Esophagus squamous epithelium (tissue), 4 donors: ENCODE results near the gene TANGO2.

Experiments
- POLR2A ChIP-seq, 4 donors: fragments of 450-650 bp; IDR thresholded peaks; one replicate each; pipeline ENCODE4 v1.6.1; 2017; ENCODE audit warnings: antibody characterized with exemption in 4 of 4, mild to moderate bottlenecking in 4 of 4, moderate library complexity in 3 of 4
- TF ChIP-seq, protein P1 (sequence below), 6 experiments: fragments of 450-650 bp in 4 of 6; fragments of 200-600 bp in 2 of 6; sonication (generic) in 2 of 6; IDR thresholded peaks; one replicate each; pipeline ENCODE4 v1.5.1; 2016 to 2019; ENCODE audit warnings: antibody characterized with exemption in 6 of 6, mild to moderate bottlenecking in 4 of 6, moderate library complexity in 4 of 6

- no peak for TF ChIP-seq POLR2A (IDR thresholded peaks at IDR 0.05)
- TF ChIP-seq, protein P1, sequence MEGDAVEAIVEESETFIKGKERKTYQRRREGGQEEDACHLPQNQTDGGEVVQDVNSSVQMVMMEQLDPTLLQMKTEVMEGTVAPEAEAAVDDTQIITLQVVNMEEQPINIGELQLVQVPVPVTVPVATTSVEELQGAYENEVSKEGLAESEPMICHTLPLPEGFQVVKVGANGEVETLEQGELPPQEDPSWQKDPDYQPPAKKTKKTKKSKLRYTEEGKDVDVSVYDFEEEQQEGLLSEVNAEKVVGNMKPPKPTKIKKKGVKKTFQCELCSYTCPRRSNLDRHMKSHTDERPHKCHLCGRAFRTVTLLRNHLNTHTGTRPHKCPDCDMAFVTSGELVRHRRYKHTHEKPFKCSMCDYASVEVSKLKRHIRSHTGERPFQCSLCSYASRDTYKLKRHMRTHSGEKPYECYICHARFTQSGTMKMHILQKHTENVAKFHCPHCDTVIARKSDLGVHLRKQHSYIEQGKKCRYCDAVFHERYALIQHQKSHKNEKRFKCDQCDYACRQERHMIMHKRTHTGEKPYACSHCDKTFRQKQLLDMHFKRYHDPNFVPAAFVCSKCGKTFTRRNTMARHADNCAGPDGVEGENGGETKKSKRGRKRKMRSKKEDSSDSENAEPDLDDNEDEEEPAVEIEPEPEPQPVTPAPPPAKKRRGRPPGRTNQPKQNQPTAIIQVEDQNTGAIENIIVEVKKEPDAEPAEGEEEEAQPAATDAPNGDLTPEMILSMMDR (IDR thresholded peaks at IDR 0.05) = no peak
Observed at GRCh38 chr22:20109411-20110358, 88.8 kb downstream of the TANGO2 start.
